Duodenal mucosa (tissue), 2 donors: Measurements from ENCODE around the gene MPI.

Experiments used
- H3K27ac ChIP-seq: one replicate; pipeline ENCODE4 v1.7.0; 2013; ENCODE audit warnings: low read depth, low read length
- H3K27me3 ChIP-seq, 2 donors: one replicate each; pipeline ENCODE4 v1.7.0; 2013; ENCODE audit warnings: low read length in 2 of 2, control low read depth in 1 of 2; ENCODE audit not compliant: insufficient read depth in 2 of 2, control insufficient read depth in 1 of 2
- H3K36me3 ChIP-seq, 2 donors: one replicate each; pipeline ENCODE4 v1.7.0; 2013; ENCODE audit warnings: low read length in 2 of 2, control low read depth in 1 of 2; ENCODE audit not compliant: insufficient read depth in 2 of 2, control insufficient read depth in 1 of 2
- H3K4me1 ChIP-seq, 2 donors: one replicate each; pipeline ENCODE4 v1.7.0; 2013; ENCODE audit warnings: low read length in 2 of 2, control low read depth in 1 of 2; ENCODE audit not compliant: insufficient read depth in 2 of 2, control insufficient read depth in 1 of 2
- H3K4me3 ChIP-seq, 2 donors: one replicate each; pipeline ENCODE4 v1.7.0; 2013; ENCODE audit warnings: low read length in 2 of 2, low read depth in 1 of 2
- H3K9ac ChIP-seq, 2 donors: one replicate each; pipeline ENCODE4 v1.7.0; 2013; ENCODE audit warnings: low read length in 2 of 2, low read depth in 1 of 2
- H3K9me3 ChIP-seq, 2 donors: one replicate each; pipeline ENCODE4 v1.7.0; 2013; ENCODE audit warnings: low read length in 2 of 2, control low read depth in 1 of 2; ENCODE audit not compliant: control insufficient read depth in 1 of 2

The MPI gene, protein sequence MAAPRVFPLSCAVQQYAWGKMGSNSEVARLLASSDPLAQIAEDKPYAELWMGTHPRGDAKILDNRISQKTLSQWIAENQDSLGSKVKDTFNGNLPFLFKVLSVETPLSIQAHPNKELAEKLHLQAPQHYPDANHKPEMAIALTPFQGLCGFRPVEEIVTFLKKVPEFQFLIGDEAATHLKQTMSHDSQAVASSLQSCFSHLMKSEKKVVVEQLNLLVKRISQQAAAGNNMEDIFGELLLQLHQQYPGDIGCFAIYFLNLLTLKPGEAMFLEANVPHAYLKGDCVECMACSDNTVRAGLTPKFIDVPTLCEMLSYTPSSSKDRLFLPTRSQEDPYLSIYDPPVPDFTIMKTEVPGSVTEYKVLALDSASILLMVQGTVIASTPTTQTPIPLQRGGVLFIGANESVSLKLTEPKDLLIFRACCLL

DNA sequence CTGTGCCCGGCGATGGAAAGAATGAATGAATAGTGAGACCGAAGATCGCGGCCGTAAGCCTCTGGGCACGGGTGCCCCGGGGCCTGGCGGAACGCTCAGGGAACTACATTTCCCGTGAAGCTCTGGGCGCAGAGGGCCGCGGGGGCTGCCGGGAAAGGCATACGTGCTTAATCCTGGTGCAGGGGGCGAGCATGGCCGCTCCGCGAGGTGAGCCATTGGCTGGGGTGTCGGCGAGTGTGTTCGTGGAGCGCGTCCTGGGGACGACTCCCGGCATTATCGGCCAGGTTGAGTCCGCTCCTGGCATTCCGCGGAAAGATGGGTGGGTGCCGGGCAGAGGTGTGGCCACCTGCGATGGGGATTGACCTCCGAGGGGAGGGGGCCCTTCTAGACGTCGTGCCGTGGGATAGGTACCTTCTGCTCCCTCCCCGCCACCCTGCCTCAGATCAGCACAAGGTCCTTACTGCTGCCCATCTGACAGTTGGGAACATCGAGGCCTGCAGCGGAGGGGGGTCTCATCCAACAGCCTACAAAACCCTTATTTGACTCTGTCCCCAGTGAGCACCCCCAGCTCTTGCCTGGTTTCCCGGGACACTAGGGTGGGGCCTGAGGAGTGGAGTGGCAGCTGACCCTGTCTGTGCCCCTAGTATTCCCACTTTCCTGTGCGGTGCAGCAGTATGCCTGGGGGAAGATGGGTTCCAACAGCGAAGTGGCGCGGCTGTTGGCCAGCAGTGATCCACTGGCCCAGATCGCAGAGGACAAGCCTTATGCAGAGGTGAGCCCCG, at the start of gene MPI:
MPI (plus strand) TSS at position 160 of the 782 bp plus-strand sequence; CDS start at position 192, 32 bp downstream.
- H3K27ac ChIP-seq = peak within 1 kb of the TSS; percentile 52
- H3K36me3 ChIP-seq = peaks cover 0 to 18% of the 10 kb centered on the region in 2 donors
- peak within 1 kb of the TSS; percentile 96 to 98 for H3K4me3 ChIP-seq
- peaks cover 37 to 40% of the 10 kb centered on the region in 2 donors for H3K4me1 ChIP-seq
- H3K27me3 ChIP-seq = no peaks in the 10 kb centered on the region
- no peaks in the 10 kb centered on the region for H3K9me3 ChIP-seq
- H3K9ac ChIP-seq = peak within 1 kb of the TSS; percentile 91 to 96

DNA sequence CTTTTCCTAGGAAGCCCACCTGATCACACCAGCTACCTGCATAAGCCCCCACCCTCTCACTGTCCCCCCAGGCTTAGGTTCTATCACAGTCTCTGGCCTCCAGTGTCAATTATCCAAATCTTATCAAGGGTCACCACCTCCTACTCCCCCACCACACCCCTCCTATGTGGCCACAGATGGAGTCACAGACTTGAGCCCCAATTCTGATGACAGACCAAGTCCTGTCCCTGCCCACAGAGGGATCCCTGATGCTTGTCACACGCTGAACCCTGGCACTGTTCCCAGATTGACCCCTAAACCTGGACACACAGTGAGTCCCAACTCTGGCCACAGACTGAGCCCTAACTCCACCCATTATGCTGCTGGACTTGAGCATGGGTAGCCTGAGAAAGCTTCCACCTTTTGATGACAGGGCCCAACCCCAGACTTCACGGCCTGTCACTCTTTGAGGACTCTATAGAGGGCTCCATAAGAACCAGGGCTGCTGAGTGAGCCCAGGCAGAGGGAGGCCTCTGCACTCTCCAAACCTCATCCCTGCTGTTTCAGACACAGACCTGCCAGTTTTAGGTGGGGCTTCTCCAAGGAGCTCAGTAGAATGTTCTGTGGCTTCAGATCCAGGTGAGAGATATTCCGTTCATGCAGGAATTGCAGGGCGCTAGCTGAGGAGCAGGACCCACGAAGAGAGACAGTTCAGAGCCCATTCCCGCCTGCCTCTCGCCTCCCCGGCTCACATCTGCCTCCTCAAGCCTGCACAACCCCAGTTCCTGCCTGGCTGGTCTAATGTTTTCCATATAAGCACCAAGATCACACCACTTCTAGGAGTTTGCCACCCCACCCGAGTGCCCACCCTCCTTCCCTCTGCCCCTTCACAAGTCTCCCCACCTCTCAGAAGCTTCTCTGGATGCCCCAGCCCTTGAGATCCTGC, 48.7 kb upstream of the MPI start:
- Histone ChIP-seq H3K27ac (no peak overlapping the region), H3K27me3 (no peaks in the 10 kb centered on the region), H3K36me3 (peaks cover 13 to 44% of the 10 kb centered on the region in 2 donors), H3K9me3 (no peaks in the 10 kb centered on the region), H3K4me1 (peaks cover 28 to 32% of the 10 kb centered on the region in 2 donors), H3K4me3 (peak overlapping the region; percentile 77 to 89), H3K9ac (peak overlapping the region; percentile 77 to 85)

DNA sequence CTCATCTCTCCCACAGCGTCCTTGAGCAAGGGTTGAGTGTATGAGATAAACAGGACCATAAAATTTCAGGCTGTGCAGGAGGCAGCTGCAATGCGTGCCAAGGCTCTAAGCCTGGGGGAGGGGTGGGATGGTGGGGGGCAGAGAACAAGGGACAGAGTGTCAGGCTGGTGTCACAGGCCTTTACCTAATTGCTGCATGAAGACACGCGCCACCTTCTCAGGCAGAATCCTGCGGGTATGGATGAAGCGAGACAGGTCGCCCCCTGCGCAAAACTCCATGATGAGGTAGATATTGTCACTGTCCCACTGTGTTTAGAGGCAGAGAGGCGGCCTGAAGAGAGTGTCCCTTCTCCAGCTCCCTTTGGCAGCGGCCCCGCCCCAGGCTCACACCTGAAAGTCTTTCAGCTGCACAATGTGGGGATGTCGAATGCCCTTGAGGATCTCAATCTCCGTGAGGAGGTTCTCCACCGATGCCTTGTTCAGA, 47.9 kb upstream of the MPI start:
- Histone ChIP-seq H3K36me3 (peaks cover 9 to 39% of the 10 kb centered on the region in 2 donors), H3K4me3 (peak overlapping the region; percentile 77 to 89), H3K9me3 (no peaks in the 10 kb centered on the region), H3K27ac (no peak overlapping the region), H3K9ac (peak overlapping the region; percentile 77 to 85), H3K4me1 (peaks cover 28 to 32% of the 10 kb centered on the region in 2 donors), H3K27me3 (no peaks in the 10 kb centered on the region)

DNA sequence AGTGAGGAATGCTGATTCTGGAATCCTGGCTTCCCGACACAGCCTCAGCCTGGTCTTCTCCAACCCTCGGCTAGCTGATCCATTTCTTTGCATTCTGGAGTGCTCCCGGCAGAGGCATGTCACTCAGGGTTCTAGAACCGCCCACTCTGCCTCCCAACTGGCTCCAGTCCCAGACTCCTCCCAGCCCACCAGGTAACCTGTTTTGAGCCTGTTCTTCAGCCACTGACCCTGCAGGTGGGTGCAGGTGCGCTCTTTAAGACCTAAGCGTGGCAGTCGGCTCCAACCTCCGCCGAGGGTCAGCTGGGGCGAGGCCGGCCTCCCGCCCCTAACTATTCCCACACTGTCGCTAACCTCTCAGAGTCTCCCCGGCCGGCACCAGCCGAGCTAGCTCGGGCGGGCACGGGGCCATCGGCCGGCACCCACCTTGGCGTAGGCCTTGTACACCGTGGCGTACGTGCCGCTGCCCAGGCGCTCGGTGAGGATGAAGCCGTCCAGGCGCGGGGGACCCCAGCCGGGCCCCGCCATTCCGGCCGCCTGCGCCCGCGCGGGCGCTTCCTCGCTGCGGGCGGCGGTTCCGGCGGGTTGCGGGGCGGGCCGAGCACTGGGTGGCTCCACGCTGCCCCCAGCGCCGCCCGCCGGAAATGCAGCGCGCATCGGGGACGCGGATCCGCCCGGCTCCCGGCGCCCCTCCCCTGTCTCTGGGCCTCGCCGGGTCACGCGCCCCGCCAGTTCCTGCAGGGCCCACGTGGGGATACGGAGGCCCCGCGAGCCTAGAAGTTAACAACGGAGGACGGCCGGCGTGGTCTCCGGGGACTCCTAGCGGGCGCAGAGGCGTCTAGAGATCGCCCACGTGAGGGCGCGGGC, 47.0 kb upstream of the MPI start, which contains the start of gene ULK3:
ULK3 (minus strand) TSS at position 576 of the 864 bp plus-strand sequence; CDS start at position 525, 51 bp downstream.
- no peaks in the 10 kb centered on the region for H3K27me3 ChIP-seq
- H3K9ac ChIP-seq = peak within 1 kb of the TSS; percentile 77 to 85
- H3K4me3 ChIP-seq = peak within 1 kb of the TSS; percentile 77 to 89
- no peaks in the 10 kb centered on the region for H3K9me3 ChIP-seq
- H3K4me1 ChIP-seq = peaks cover 31 to 32% of the 10 kb centered on the region in 2 donors
- peak within 1 kb of the TSS; percentile 81 for H3K27ac ChIP-seq
- peaks cover 12 to 47% of the 10 kb centered on the region in 2 donors for H3K36me3 ChIP-seq

DNA sequence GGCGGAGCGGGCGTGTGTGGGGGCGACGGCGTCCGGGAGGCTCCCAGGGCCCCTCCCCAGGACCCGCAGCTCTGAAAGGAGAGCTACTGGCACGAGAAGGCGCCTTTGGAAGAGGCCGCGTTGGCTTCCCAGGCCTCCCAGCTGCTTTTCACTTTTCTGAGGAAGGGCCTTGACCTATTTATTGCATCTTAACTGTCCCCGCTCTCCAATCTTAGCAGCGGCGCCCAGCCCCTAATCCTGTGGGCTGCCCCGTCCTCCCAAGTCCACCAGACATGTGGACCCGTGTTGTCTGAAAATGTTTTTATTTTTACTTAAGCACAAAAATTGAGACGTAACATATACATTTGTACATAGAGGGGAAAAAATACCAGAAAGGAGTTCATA, 46.4 kb upstream of the MPI start:
- peak overlapping the region; percentile 54 to 62 for H3K4me3 ChIP-seq
- peaks cover 13 to 47% of the 10 kb centered on the region in 2 donors for H3K36me3 ChIP-seq
- H3K27me3 ChIP-seq = no peaks in the 10 kb centered on the region
- peak overlapping the region; percentile 69 for H3K27ac ChIP-seq
- peaks cover 31 to 32% of the 10 kb centered on the region in 2 donors for H3K4me1 ChIP-seq
- H3K9me3 ChIP-seq = no peaks in the 10 kb centered on the region
- H3K9ac ChIP-seq = peak overlapping the region; percentile 42 to 57

DNA sequence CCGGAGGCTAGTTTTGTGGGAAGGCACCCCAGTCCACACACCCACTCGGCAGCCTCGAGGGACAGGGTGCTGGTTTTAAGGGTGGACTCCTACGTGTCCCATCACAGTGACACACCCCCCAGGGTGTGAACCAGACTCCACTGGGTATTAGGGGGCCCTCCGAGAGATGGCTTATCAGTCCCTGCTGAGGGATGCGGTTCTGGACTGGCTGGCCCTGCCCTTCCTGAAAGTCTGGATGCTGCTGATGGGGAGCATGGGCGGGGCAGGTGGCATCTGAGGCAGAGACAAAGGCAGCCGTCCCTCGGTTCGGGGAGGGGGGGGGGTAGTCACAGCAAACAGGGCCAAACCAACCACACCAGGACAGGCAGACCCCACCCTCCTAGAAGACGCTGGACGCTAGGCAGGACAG, 45.9 kb upstream of the MPI start:
- peaks cover 13 to 47% of the 10 kb centered on the region in 2 donors for H3K36me3 ChIP-seq
- H3K9me3 ChIP-seq = no peaks in the 10 kb centered on the region
- H3K27ac ChIP-seq = no peak overlapping the region
- H3K9ac ChIP-seq = peak overlapping the region in 1 of 2 donors; percentile 42
- no peak overlapping the region for H3K4me3 ChIP-seq
- H3K27me3 ChIP-seq = no peaks in the 10 kb centered on the region
- peaks cover 31 to 32% of the 10 kb centered on the region in 2 donors for H3K4me1 ChIP-seq

DNA sequence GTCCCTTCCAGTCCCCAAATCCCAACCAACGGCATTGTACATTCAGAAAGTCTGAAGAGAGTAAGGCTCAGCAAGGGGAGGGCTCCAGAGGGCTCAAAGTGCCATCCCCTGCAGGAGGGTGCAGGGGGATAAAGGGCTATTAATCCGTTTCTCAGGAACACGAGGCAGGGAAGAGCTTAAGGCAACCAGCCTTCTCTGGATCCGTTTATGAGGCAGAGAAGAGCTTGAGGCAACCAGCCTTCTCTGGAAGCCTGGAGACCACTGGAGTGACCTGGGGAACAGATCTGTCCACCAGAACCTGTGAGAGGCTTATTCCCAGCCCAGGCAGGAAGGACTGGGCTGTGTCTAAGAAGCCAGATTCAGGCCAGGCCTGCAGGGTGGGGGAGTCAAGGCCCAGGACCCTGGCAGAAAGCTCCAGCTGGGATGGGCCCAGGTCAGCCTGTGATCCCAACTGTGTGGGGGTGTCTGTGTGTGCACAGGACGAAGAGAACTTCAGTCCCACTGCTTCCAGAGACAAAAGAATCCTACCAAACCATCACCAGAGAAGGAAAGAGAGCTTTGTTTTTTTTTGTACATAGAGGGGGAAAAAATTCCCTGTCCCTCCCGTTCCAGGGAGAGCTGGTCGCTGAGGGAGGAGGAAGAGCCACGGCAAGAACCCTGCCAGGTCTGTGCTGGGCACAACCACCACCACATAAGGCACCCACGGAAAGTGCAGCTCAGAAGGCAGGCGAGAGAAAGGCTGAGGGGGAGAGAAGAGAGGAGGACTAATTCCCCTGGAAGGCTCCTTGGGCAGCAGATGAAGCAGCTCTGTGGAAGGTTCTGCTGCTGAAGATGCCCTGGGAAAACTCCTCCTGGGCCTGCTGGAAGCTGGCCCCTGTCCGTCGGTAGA, 45.3 kb upstream of the MPI start:
- Histone ChIP-seq H3K4me3 (no peak overlapping the region), H3K4me1 (peaks cover 31 to 32% of the 10 kb centered on the region in 2 donors), H3K36me3 (peaks cover 15 to 46% of the 10 kb centered on the region in 2 donors), H3K27me3 (no peaks in the 10 kb centered on the region), H3K27ac (no peak overlapping the region), H3K9ac (no peak overlapping the region), H3K9me3 (no peaks in the 10 kb centered on the region)

DNA sequence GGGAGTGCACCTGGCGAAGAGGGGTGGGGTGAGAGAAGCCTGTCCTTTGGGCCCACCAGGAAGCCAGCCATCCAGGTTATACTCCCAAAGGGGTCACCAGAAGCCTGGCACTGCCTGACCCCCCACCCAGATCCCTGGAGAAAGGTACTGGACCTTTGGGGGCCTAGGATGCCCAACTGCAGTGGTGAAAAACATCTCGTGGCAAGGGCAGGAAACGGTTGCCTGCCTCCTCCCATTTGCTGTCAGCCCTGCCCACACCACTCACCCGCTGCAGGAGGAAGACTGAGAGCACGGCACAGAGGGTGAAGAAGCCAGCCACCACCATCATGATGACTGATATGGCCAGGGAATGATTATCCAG, 44.7 kb upstream of the MPI start:
- H3K27ac ChIP-seq = no peak overlapping the region
- no peaks in the 10 kb centered on the region for H3K27me3 ChIP-seq
- H3K36me3 ChIP-seq = peaks cover 21 to 46% of the 10 kb centered on the region in 2 donors
- H3K4me1 ChIP-seq = peaks cover 34 to 35% of the 10 kb centered on the region in 2 donors
- no peak overlapping the region for H3K4me3 ChIP-seq
- no peaks in the 10 kb centered on the region for H3K9me3 ChIP-seq
- no peak overlapping the region for H3K9ac ChIP-seq
